Peyer's patch (tissue), 4 donors: ENCODE data around the gene SSNA1. TPM values are rescaled to one million over a fixed set of nuclear protein-coding genes. Genes with fewer than 3 reads are reported as not detected.

ENCODE experiments used
- DNase-seq, 3 donors: peaks; one replicate each; pipeline ENCODE4 v3.0.0-alpha.2; 2017 to 2019
- H3K27ac ChIP-seq, 4 donors: fragments of 200-600 bp; sonication (generic); one replicate each; pipeline ENCODE4 v1.5.1; 2016 to 2019
- H3K27me3 ChIP-seq, 2 donors: fragments of 200-600 bp; sonication (generic); one replicate each; pipeline ENCODE4 v1.5.1; 2019
- H3K36me3 ChIP-seq, 3 donors: fragments of 200-600 bp; sonication (generic); one replicate each; pipeline ENCODE4 v1.5.1; 2016 to 2019
- H3K4me1 ChIP-seq, 4 donors: fragments of 200-600 bp; sonication (generic); one replicate each; pipeline ENCODE4 v1.5.1; 2016 to 2019
- H3K4me3 ChIP-seq, 4 donors: fragments of 200-600 bp; sonication (generic); 1 replicate in 3 of 4; 2 replicates in 1 of 4; pipeline ENCODE4 v1.5.1; 2016 to 2019; ENCODE audit warnings: mild to moderate bottlenecking in 1 of 4
- H3K9me3 ChIP-seq, 4 donors: fragments of 200-600 bp; sonication (generic); one replicate each; pipeline ENCODE4 v1.5.1; 2016 to 2019; ENCODE audit warnings: mild to moderate bottlenecking in 1 of 4
- POLR2A ChIP-seq, 2 donors: fragments of 450-650 bp; IDR thresholded peaks; one replicate each; pipeline ENCODE4 v1.5.1; 2017; ENCODE audit warnings: antibody characterized with exemption in 2 of 2, mild to moderate bottlenecking in 2 of 2, moderate library complexity in 2 of 2
- total RNA-seq, 4 donors: library from RNA; depleted of rRNA; stranded (reverse); fragments of >200 nt; gene quantifications; one replicate each; pipeline ENCODE4 v1.1.0, GENCODE V29; 2016
- TF ChIP-seq, protein P1 (sequence below), 6 experiments: fragments of 450-650 bp in 4 of 6; fragments of 200-600 bp in 2 of 6; sonication (generic) in 1 of 6; IDR thresholded peaks; one replicate each; pipeline ENCODE4 v1.5.1; 2017 to 2019; ENCODE audit warnings: antibody characterized with exemption in 6 of 6, mild to moderate bottlenecking in 3 of 6, moderate library complexity in 1 of 6

Gene SSNA1
- total RNA-seq, 4 donors from 2014 or later = 58.6 to 82.0 (median 71.6) TPM

GRCh38 chr9:137211532-137211931, 23.1 kb downstream of the SSNA1 start:
- Histone ChIP-seq H3K4me1 (peaks cover 0 to 6% (median 2%) of the 10 kb centered on the region in 4 donors), H3K27me3 (no peaks in the 10 kb centered on the region), H3K36me3 (peaks cover 0 to 15% (median 0%) of the 10 kb centered on the region in 3 donors), H3K4me3 (no peak overlapping the region), H3K9me3 (no peaks in the 10 kb centered on the region), H3K27ac (no peak overlapping the region)
- DNase-seq = no peak
- no peak for TF ChIP-seq POLR2A (IDR thresholded peaks at IDR 0.05)
- TF ChIP-seq, protein P1, sequence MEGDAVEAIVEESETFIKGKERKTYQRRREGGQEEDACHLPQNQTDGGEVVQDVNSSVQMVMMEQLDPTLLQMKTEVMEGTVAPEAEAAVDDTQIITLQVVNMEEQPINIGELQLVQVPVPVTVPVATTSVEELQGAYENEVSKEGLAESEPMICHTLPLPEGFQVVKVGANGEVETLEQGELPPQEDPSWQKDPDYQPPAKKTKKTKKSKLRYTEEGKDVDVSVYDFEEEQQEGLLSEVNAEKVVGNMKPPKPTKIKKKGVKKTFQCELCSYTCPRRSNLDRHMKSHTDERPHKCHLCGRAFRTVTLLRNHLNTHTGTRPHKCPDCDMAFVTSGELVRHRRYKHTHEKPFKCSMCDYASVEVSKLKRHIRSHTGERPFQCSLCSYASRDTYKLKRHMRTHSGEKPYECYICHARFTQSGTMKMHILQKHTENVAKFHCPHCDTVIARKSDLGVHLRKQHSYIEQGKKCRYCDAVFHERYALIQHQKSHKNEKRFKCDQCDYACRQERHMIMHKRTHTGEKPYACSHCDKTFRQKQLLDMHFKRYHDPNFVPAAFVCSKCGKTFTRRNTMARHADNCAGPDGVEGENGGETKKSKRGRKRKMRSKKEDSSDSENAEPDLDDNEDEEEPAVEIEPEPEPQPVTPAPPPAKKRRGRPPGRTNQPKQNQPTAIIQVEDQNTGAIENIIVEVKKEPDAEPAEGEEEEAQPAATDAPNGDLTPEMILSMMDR (IDR thresholded peaks at IDR 0.05) = no peak

GRCh38 chr9:137212520-137212919, 24.0 kb downstream of the SSNA1 start:
- Histone ChIP-seq H3K36me3 (peaks cover 0 to 15% (median 0%) of the 10 kb centered on the region in 3 donors), H3K27ac (no peak overlapping the region), H3K4me1 (peaks cover 0 to 12% (median 2%) of the 10 kb centered on the region in 4 donors), H3K9me3 (no peaks in the 10 kb centered on the region), H3K4me3 (no peak overlapping the region), H3K27me3 (no peaks in the 10 kb centered on the region)
- DNase-seq = no peak
- no peak for TF ChIP-seq POLR2A (IDR thresholded peaks at IDR 0.05)
- TF ChIP-seq, protein P1 (IDR thresholded peaks at IDR 0.05) = no peak

- Histone ChIP-seq H3K27ac (no peak overlapping the region), H3K27me3 (no peaks in the 10 kb centered on the region), H3K36me3 (peaks cover 0 to 15% (median 0%) of the 10 kb centered on the region in 3 donors), H3K9me3 (no peaks in the 10 kb centered on the region), H3K4me1 (peaks cover 0 to 18% (median 2%) of the 10 kb centered on the region in 4 donors), H3K4me3 (no peak overlapping the region)
- DNase-seq = no peak
- TF ChIP-seq POLR2A (IDR thresholded peaks at IDR 0.05) = no peak
- TF ChIP-seq, protein P1 (IDR thresholded peaks at IDR 0.05) = peak in 2 of 6 experiments; percentile 18 to 22
Measured at GRCh38 chr9:137213160-137214060, 24.9 kb downstream of the SSNA1 start.

GRCh38 chr9:137214620-137215019, 26.1 kb downstream of the SSNA1 start:
- no peak overlapping the region for H3K4me3 ChIP-seq
- H3K27ac ChIP-seq = no peak overlapping the region
- TF ChIP-seq, protein P1 (IDR thresholded peaks at IDR 0.05) = no peak
- no peak for TF ChIP-seq POLR2A (IDR thresholded peaks at IDR 0.05)
- no peak for DNase-seq
- peaks cover 0 to 26% (median 2%) of the 10 kb centered on the region in 4 donors for H3K4me1 ChIP-seq
- H3K36me3 ChIP-seq = peaks cover 0 to 15% (median 0%) of the 10 kb centered on the region in 3 donors
- no peaks in the 10 kb centered on the region for H3K27me3 ChIP-seq
- no peaks in the 10 kb centered on the region for H3K9me3 ChIP-seq

GRCh38 chr9:137215196-137215986, 26.9 kb downstream of the SSNA1 start:
- DNase-seq = no peak
- Histone ChIP-seq H3K9me3 (no peaks in the 10 kb centered on the region), H3K27ac (no peak overlapping the region), H3K27me3 (no peaks in the 10 kb centered on the region), H3K36me3 (peaks cover 0 to 15% (median 0%) of the 10 kb centered on the region in 3 donors), H3K4me1 (peaks cover 0 to 26% (median 2%) of the 10 kb centered on the region in 4 donors), H3K4me3 (no peak overlapping the region)
- TF ChIP-seq, protein P1 (IDR thresholded peaks at IDR 0.05) = no peak
- no peak for TF ChIP-seq POLR2A (IDR thresholded peaks at IDR 0.05)
